Panc1 (cell line): ENCODE data around the gene ATP13A2. TPM values are rescaled to one million over a fixed set of nuclear protein-coding genes. Genes with fewer than 3 reads are reported as not detected.
"Not testable (repeated sequence)": the region's sequence is repeated elsewhere in the genome, so short reads cannot be mapped to it uniquely, and the experiment has no call there.

Source experiments
- ATAC-seq: fragments of 200-7000 bp; cut with Tn5 transposase; 2 replicates; pipeline ENCODE4 v1.9.1; 2020; ENCODE audit warnings: mild to moderate bottlenecking, moderate library complexity
- BruUV-seq: library from RNA; stranded (reverse); fragments of 400-500 nt; replicated peaks from 2 replicates; lab custom pipeline; 2021; lab: Mats Ljungman, UMichigan
- CTCF ChIA-PET: fragments of 300-600 bp; sonication (Branson Sonifier 250); formaldehyde crosslinking; loops from one replicate; lab custom pipeline; 2022; ENCODE audit warnings: antibody characterized with exemption; lab: Charles Lee
- POLR2A ChIA-PET: fragments of 300-600 bp; sonication (Branson Sonifier 250); formaldehyde crosslinking; loops from one replicate; lab custom pipeline; 2022; ENCODE audit warnings: antibody characterized with exemption; lab: Charles Lee
- DNase-seq: peaks from one replicate; pipeline ENCODE4 v3.0.0-alpha.2; 2010; ENCODE audit warnings: low read depth, low spot score
- H3K27ac ChIP-seq: 2 replicates; pipeline ENCODE4 v1.5.1; 2011; ENCODE audit warnings: mild to moderate bottlenecking, low read length, inconsistent platforms
- H3K27me3 ChIP-seq: fragments of 200-500 bp; sonication (Bioruptor generic); 2 replicates; pipeline ENCODE4 v1.6.0; 2014; ENCODE audit warnings: low read length, inconsistent platforms; ENCODE audit not compliant: control insufficient read depth, insufficient read depth
- H3K36me3 ChIP-seq: fragments of 200-500 bp; sonication (Bioruptor generic); 2 replicates; pipeline ENCODE4 v1.5.1; 2014; ENCODE audit warnings: inconsistent platforms, mild to moderate bottlenecking, low read length, moderate library complexity; ENCODE audit not compliant: control insufficient read depth, insufficient read depth
- H3K4me1 ChIP-seq: 2 replicates; pipeline ENCODE4 v1.5.1; 2011; ENCODE audit warnings: inconsistent platforms, mild to moderate bottlenecking, low read length, moderate library complexity; ENCODE audit not compliant: control insufficient read depth, insufficient read depth
- H3K4me3 ChIP-seq, 2 experiments: 2 replicates each; pipeline ENCODE4 v1.5.1; 2011 to 2012; ENCODE audit warnings: low read depth in 2 of 2, low read length in 2 of 2, mild to moderate bottlenecking in 2 of 2, inconsistent platforms in 1 of 2, moderate library complexity in 1 of 2
- H3K9me3 ChIP-seq: fragments of 200-500 bp; sonication (Bioruptor generic); 2 replicates; pipeline ENCODE4 v1.5.1; 2014; ENCODE audit warnings: low read depth, mild to moderate bottlenecking, inconsistent platforms, low read length, moderate library complexity; ENCODE audit not compliant: control insufficient read depth, insufficient read depth
- SIN3A ChIP-seq: IDR thresholded peaks from 2 replicates; pipeline ENCODE4 v1.6.1; 2012; ENCODE audit warnings: low read depth, mild to moderate bottlenecking, low read length, moderate library complexity, borderline replicate concordance; ENCODE audit not compliant: insufficient read depth
- in situ Hi-C: cut with HindIII; loops from 2 replicates; pipeline ENCODE4 v1.10.0; 2016; ENCODE audit warnings: low sequenced_read_pairs, low pct_unique_long_range_greater_than_20kb
- intact Hi-C: fragments of 100-400 bp; cut with micrococcal nuclease; formaldehyde crosslinking; loops from one replicate; pipeline ENCODE4 v1.10.0; 2022; ENCODE audit not compliant: unreplicated experiment
- total RNA-seq: library from RNA; stranded (reverse); gene quantifications from one replicate; pipeline ENCODE4 v1.2.1, GENCODE V29; 2021; ENCODE audit not compliant: unreplicated experiment

Gene ATP13A2
- total RNA-seq, 1 experiment from 2014 or later, result 49.9 TPM

DNA sequence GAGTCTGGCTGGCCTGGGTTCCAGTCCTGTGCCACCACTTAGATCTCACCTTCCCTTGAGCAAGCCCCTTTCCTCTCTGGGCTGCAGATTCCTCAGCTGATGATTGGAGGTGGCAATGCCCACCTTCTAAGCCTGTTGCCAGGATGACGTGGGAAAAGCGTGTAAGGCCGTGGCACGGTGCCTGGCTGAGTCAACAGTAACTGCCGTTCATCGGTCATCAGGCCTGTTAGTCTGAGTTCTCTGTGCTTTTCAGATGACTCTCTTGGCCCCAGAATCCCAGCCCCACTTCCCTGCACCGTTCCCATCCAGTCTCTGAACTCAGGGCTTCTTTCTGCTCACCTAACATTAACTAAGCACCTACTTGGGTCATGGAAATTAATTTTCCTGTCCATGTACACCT lies 62.7 kb downstream of the ATP13A2 start:
- peak; percentile 20; the same call in 1 of the 2 replicates for ATAC-seq
- H3K9me3 ChIP-seq, H3K4me3 ChIP-seq, DNase-seq, BruUV-seq, in situ Hi-C loops, H3K36me3 ChIP-seq, H3K4me1 ChIP-seq, POLR2A ChIA-PET, H3K27me3 ChIP-seq, intact Hi-C loops: not testable (repeated sequence)
- CTCF ChIA-PET, result interaction anchor here (0.6 to 1.4 kb wide), 2 partner anchors 12 to 105 kb away, joined by 4 to 9 read pairs; partner anchors contain the start of gene SDHB
- H3K27ac ChIP-seq, result 0 out of 2 replicates have a peak overlapping the region, but pooled peaks have one; percentile 17

DNA sequence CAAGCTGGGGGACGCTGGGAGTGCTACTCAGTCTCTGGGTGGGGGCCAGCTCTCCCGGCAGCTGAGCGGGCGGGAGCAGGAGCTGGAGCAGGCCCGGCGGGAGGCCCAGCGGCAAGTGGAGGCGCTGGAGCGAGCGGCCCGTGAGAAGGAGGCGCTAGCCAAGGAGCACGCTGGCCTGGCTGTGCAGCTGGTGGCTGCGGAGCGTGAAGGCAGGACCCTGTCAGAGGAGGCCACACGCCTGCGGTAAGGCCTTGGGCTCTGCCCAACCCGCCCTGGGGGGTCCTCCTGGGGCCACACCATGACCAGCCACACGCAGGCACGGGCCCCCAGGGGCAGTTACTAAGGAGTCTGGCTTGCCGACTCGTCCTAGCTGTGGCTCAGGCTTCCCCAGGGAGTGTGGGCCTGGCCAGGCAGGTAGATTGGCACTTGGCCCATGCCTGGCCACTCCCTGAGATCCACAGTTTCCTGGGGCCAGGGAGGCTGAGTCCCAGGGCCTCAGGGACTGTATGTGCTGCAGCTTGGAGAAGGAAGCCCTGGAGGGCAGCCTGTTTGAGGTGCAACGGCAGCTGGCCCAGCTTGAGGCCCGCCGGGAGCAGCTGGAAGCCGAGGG lies 63.3 kb downstream of the ATP13A2 start:
- H3K4me3 ChIP-seq, POLR2A ChIA-PET, in situ Hi-C loops, intact Hi-C loops, DNase-seq, BruUV-seq, H3K27ac ChIP-seq, H3K27me3 ChIP-seq, CTCF ChIA-PET, H3K4me1 ChIP-seq, H3K36me3 ChIP-seq, H3K9me3 ChIP-seq: not testable (repeated sequence)
- peak; percentile 42 for ATAC-seq

DNA sequence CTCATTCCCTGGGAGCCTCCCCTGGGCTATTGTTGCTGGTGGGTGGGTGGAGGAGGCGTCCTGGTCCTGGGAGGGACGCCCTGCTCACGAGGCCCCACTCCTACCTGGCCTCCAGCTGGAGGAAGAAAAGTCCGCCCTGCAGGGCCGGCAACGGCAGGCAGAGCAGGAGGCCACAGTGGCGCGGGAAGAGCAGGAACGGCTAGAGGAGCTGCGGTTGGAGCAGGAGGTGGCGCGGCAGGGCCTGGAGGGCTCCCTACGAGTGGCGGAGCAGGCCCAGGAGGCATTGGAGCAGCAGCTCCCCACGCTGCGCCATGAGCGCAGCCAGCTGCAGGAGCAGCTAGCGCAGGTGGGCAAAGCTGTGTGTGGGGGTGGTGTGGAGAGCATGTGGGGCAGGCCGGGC lies 65.1 kb downstream of the ATP13A2 start:
- Histone ChIP-seq H3K4me1 (no peaks in the 10 kb centered on the region; the same call in 1 of the 2 replicates), H3K36me3 (no peaks in the 10 kb centered on the region), H3K27me3 (no peaks in the 10 kb centered on the region), H3K27ac (no peak overlapping the region), H3K4me3 (no peak overlapping the region), H3K9me3 (no peaks in the 10 kb centered on the region)
- intact Hi-C loops (no loop called here), in situ Hi-C loops (no loop called here)
- DNase-seq (no peak), ATAC-seq (no peak)
- ChIA-PET CTCF (interaction anchor here (0.6 kb wide), 1 partner anchor 61 kb away, joined by 12 read pairs; no protein-coding TSS in a partner anchor), POLR2A (no interaction called here)
- no TSS peak for BruUV-seq
- TF ChIP-seq SIN3A, result no peak

GRCh38 chr1:16946185-16946584 lies 65.5 kb downstream of the ATP13A2 start:
- H3K27ac ChIP-seq, H3K36me3 ChIP-seq, in situ Hi-C loops, H3K4me1 ChIP-seq, H3K27me3 ChIP-seq, H3K9me3 ChIP-seq, ATAC-seq, BruUV-seq, DNase-seq, intact Hi-C loops, H3K4me3 ChIP-seq, POLR2A ChIA-PET: not testable (repeated sequence)
- CTCF ChIA-PET, result interaction anchor here (0.6 kb wide), 1 partner anchor 61 kb away, joined by 12 read pairs; no protein-coding TSS in a partner anchor

GRCh38 chr1:16945512-16945911 lies 66.2 kb downstream of the ATP13A2 start:
- BruUV-seq, H3K27ac ChIP-seq, in situ Hi-C loops, H3K36me3 ChIP-seq, intact Hi-C loops, H3K4me3 ChIP-seq, H3K27me3 ChIP-seq, DNase-seq, H3K4me1 ChIP-seq, ATAC-seq, CTCF ChIA-PET, H3K9me3 ChIP-seq, POLR2A ChIA-PET: not testable (repeated sequence)
